Measurements from ENCODE around the gene LSM7. TPM values are rescaled to one million over a fixed set of nuclear protein-coding genes. Genes with fewer than 3 reads are reported as not detected.
A peak's percentile ranks its signal among the peaks of the same experiment; 100 is the strongest.

LSM7 gene
- total and polyA plus RNA-seq, 2 of the 13 experiments (the other 11 are each of a cell fraction or from before 2014, with no cell fraction given): 140 to 205 TPM

DNA sequence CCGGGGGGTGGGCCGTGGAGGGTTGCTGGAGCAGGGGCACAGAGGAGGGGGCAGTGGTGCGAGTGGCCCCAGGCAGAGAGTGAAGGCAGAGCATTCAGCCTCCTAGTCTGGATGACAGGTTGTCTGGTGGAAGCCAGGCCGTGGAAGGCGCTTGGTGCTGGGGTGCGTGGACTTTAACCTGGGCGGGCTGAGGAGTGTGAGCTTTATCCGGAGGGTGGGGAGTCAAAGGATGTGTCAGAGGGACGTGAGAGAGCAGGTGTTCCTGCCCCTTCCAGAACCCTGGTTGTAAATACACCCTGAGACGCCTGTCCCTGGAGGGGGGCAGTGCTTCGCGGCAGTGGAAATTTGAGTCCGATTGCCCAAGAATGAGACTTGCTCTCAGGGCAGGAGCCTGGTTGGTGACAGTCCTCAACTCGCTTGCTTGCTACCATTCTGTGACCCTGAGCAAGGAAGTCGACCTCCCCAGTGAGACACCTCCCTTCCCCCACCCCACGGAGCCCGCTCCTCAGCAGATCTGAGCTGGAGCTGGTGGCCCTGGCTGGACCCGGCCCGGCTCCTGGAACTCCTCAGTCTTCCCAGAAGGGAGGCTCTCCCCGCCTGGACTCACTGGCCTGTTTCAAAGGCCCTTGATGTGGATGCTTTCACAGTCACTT is 2.4 kb upstream of the LSM7 start (continued):
- TF ChIP-seq SOX6 (IDR thresholded peaks at IDR 0.05) (no peak), SOX6 (CRISPR knock-in tag; IDR thresholded peaks at IDR 0.05) (peak; percentile 33; the same call in 1 of the 2 replicates), KDM2A (CRISPR knock-in tag; IDR thresholded peaks at IDR 0.05; ENCODE audit: borderline replicate concordance, low read depth) (peak; percentile 54; the same call in 1 of the 2 replicates), HINFP (CRISPR knock-in tag; IDR thresholded peaks at IDR 0.05; ENCODE audit: low read depth) (no peak), RBFOX2 (IDR thresholded peaks at IDR 0.05; ENCODE audit: low read depth, low read length) (0 out of 2 replicates have a peak, but pooled peaks have one; percentile 35), MZF1 (CRISPR knock-in tag; IDR thresholded peaks at IDR 0.05; ENCODE audit: borderline replicate concordance) (no peak), TBX2 (CRISPR knock-in tag; IDR thresholded peaks at IDR 0.05; ENCODE audit: borderline replicate concordance) (peak; percentile 73), HDAC1 (CRISPR knock-in tag; IDR thresholded peaks at IDR 0.05) (peak; percentile 57; the same call in 1 of the 2 replicates), ZBTB20 (CRISPR knock-in tag; IDR thresholded peaks at IDR 0.05; ENCODE audit: borderline replicate concordance, low read depth) (peak; percentile 41; the same call in 1 of the 2 replicates), PAF1 (CRISPR knock-in tag; IDR thresholded peaks at IDR 0.05) (no peak), ZNF460 (CRISPR knock-in tag; IDR thresholded peaks at IDR 0.05; ENCODE audit: borderline replicate concordance) (no peak), ZNF615 (CRISPR knock-in tag; IDR thresholded peaks at IDR 0.05; ENCODE audit: borderline replicate concordance) (no peak), KMT2A (CRISPR knock-in tag; IDR thresholded peaks at IDR 0.05) (0 out of 2 replicates have a peak, but pooled peaks have one; percentile 66), ZNF256 (CRISPR knock-in tag; conservative IDR thresholded peaks at IDR 0.05) (no peak), ZNF501 (CRISPR knock-in tag; IDR thresholded peaks at IDR 0.05) (peak; percentile 43; the same call in 1 of the 2 replicates), RARA (CRISPR knock-in tag; IDR thresholded peaks at IDR 0.05) (peak; percentile 49), HNRNPLL (IDR thresholded peaks at IDR 0.05; ENCODE audit: low read depth, low read length, poor library complexity, severe bottlenecking) (no peak), ZNF672 (CRISPR knock-in tag; IDR thresholded peaks at IDR 0.05) (no peak), SOX5 (CRISPR knock-in tag; IDR thresholded peaks at IDR 0.05; ENCODE audit: borderline replicate concordance) (peak; percentile 33; the same call in 1 of the 2 replicates), DRAP1 (CRISPR knock-in tag; IDR thresholded peaks at IDR 0.05) (peak; percentile 67), SOX13 (IDR thresholded peaks at IDR 0.05) (no peak), SOX13 (CRISPR knock-in tag; conservative IDR thresholded peaks at IDR 0.05 in 1 of 2, IDR thresholded peaks at IDR 0.05 in 1 of 2) (0 out of 4 replicates have a peak, but pooled peaks of 1 of the 2 experiments have one; percentile 16), KLF12 (CRISPR knock-in tag; IDR thresholded peaks at IDR 0.05; ENCODE audit: borderline replicate concordance) (0 out of 2 replicates have a peak, but pooled peaks have one; percentile 15), TRIM24 (CRISPR knock-in tag; IDR thresholded peaks at IDR 0.05) (no peak), SKI (IDR thresholded peaks at IDR 0.05; ENCODE audit: partially characterized antibody) (peak; percentile 19)
- TF ChIP-seq, protein P1, sequence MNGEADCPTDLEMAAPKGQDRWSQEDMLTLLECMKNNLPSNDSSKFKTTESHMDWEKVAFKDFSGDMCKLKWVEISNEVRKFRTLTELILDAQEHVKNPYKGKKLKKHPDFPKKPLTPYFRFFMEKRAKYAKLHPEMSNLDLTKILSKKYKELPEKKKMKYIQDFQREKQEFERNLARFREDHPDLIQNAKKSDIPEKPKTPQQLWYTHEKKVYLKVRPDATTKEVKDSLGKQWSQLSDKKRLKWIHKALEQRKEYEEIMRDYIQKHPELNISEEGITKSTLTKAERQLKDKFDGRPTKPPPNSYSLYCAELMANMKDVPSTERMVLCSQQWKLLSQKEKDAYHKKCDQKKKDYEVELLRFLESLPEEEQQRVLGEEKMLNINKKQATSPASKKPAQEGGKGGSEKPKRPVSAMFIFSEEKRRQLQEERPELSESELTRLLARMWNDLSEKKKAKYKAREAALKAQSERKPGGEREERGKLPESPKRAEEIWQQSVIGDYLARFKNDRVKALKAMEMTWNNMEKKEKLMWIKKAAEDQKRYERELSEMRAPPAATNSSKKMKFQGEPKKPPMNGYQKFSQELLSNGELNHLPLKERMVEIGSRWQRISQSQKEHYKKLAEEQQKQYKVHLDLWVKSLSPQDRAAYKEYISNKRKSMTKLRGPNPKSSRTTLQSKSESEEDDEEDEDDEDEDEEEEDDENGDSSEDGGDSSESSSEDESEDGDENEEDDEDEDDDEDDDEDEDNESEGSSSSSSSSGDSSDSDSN (CRISPR knock-in tag; IDR thresholded peaks at IDR 0.05): peak; percentile 53
- TF ChIP-seq, protein P2, sequence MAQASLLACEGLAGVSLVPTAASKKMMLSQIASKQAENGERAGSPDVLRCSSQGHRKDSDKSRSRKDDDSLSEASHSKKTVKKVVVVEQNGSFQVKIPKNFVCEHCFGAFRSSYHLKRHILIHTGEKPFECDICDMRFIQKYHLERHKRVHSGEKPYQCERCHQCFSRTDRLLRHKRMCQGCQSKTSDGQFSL (CRISPR knock-in tag; IDR thresholded peaks at IDR 0.05): no peak

Measured in HepG2 (cell line).